ENCODE results near the gene FAM50A. TPM values are rescaled to one million over a fixed set of nuclear protein-coding genes. Genes with fewer than 3 reads are reported as not detected.
"Not testable (repeated sequence)": the region's sequence is repeated elsewhere in the genome, so short reads cannot be mapped to it uniquely, and the experiment has no call there.

Gene FAM50A, protein sequence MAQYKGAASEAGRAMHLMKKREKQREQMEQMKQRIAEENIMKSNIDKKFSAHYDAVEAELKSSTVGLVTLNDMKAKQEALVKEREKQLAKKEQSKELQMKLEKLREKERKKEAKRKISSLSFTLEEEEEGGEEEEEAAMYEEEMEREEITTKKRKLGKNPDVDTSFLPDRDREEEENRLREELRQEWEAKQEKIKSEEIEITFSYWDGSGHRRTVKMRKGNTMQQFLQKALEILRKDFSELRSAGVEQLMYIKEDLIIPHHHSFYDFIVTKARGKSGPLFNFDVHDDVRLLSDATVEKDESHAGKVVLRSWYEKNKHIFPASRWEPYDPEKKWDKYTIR
- total RNA-seq: 10 to 100 TPM; 39.7 to 43.7 TPM

DNA sequence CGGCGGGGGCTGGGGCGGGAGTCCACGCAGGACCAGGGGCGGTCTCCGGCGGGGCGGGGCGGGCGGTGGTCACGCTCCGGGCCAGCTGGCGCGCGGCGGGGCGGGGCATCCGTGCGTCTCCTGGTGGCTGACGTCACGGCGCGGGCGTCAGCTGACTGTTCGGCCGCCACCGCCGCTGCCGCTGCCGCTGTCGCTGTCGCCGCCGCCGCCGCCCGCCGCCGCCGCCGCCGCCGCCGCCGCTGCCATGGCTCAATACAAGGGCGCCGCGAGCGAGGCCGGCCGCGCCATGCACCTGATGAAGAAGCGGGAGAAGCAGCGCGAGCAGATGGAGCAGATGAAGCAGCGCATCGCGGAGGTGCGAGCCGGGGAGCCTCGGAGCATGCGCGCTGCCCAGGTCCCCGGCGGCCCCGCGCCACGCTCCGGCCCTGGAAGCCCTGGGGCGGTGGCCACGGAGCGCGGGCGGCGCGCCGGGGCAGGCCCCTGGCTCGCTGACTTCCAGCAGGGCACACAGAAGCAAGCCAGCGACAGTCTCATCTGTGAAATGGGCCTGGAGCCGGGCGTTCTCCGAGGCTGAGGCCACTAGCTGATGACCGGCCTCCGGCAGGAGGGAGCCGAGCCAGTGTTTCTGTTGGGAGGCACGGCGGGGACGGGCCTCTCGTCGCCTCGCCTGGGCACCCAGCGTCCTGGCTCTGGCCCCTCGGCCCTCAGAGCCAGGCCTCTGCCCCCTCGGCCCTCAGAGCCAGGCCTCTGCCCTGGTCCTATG, at the start of gene FAM50A:
TSS of gene FAM50A (plus strand) at position 150 of the 763 bp plus-strand sequence. CDS start at position 245, 95 bp downstream.
- peak; percentile 65 for DNase-seq
- CTCF ChIA-PET: interaction anchor here (1.1 kb wide), 1 partner anchor 83 kb away, joined by 4 read pairs; no protein-coding TSS in a partner anchor
- H3K4me1 Mint-ChIP-seq (ENCODE audit: low read depth): peaks cover 9% of the 10 kb centered on the region

DNA sequence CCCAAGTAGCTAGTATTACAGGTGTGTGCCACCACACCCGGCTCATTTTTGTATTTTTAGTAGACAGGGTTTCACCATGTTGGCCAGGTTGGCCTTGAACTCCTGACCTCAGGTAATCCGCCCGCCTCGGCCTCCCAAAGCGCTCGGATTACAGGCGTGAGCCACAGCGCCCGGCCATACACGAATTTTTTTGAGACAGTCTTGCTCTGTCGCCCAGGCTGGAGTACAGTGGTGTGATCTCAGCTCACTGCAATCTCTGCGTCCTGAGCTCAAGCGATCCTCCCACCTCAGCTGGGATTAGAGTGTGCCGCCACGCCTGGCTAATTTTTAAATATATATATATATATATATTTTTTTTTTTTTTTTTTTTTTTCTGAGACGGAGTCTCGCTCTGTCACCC, 47.6 kb upstream of the FAM50A start:
- intact Hi-C loops (cut with micrococcal nuclease): loop anchor here (5.0 kb wide), 5 partner anchors 46 to 469 kb away; partner anchors contain the start of genes ARHGAP4, FAM50A, LAGE3 and MECP2
- CTCF ChIA-PET; H3K27me3 Mint-ChIP-seq (ENCODE audit: low read depth); H3K4me3 Mint-ChIP-seq; H3K9me3 Mint-ChIP-seq; DNase-seq: not testable (repeated sequence)
- peaks cover 11% of the 10 kb centered on the region for H3K4me1 Mint-ChIP-seq (ENCODE audit: low read depth)
- H3K36me3 Mint-ChIP-seq (ENCODE audit: low read depth): peaks cover 26% of the 10 kb centered on the region
- peak overlapping the region; percentile 100 for H3K27ac Mint-ChIP-seq

More for the DNA sequence above, at the start of gene FAM50A:
- Mint-ChIP-seq H3K9me3 (no peaks in the 10 kb centered on the region), H3K27ac (peak within 1 kb of the TSS; percentile 30), H3K4me3 (peak within 1 kb of the TSS; percentile 67), H3K36me3 (ENCODE audit: low read depth) (peaks cover 8% of the 10 kb centered on the region), H3K27me3 (ENCODE audit: low read depth) (no peaks in the 10 kb centered on the region)
- intact Hi-C loops (cut with micrococcal nuclease): loop anchor here (5.0 kb wide), 2 partner anchors 33 to 47 kb away; partner anchors contain the start of genes LAGE3 and RPL10

DNA sequence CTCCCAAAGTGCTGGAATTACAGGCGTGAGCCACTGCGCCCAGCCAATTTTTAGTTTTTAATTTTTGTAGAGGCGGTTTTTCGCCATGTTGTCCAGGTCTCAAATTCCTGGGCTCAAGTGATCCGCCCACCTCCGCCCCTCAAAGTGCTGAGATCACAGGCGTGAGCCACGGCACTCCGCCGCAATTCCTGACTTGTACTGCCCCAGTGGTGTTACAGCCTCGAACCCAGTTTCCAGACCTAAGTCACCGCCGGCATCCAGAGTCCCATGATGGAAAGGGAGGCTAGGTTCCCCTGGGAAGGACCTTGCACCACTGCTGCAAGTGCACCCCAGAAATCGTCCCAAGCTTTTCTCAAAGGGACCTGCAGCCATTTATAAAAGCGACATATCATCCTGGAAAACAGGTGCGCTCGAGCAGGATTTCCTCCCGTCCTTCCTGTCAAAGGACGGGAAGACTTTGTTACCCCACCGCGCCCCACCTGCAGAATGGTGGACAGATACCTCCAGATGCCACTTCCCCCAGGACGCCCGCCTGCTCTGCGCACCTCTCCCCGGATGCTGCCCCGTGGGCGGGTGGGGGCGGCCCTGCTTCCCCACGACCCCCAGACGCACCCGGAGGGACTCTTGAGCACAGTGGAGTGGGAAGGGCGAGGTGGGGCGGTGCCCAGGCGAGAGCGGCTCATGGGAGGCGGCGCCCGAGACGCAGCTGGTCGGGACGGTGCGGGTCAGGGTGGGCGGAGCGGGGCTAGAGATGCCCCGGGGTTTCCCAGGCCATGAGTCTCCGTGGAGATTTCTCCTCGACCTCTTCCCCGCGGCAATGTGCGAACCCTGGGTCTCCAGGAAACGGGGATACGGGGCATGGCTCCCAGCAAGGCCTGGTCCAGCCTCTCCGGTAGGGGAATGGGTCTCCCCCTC, 46.7 kb upstream of the FAM50A start:
- intact Hi-C loops (cut with micrococcal nuclease): loop anchor here (5.0 kb wide), 5 partner anchors 45 to 470 kb away; partner anchors contain the start of genes ARHGAP4, FAM50A, LAGE3 and MECP2
- peaks cover 26% of the 10 kb centered on the region for H3K36me3 Mint-ChIP-seq (ENCODE audit: low read depth)
- CTCF ChIA-PET: interaction anchor here (1.8 to 2.8 kb wide), 2 partner anchors 13 to 137 kb away, joined by 5 to 17 read pairs; partner anchors contain the start of gene DNASE1L1
- H3K4me3 Mint-ChIP-seq: peak overlapping the region; percentile 94
- peak; percentile 57 for DNase-seq
- peak overlapping the region; percentile 100 for H3K27ac Mint-ChIP-seq
- H3K4me1 Mint-ChIP-seq (ENCODE audit: low read depth): peaks cover 11% of the 10 kb centered on the region
- H3K27me3 Mint-ChIP-seq (ENCODE audit: low read depth): no peaks in the 10 kb centered on the region
- H3K9me3 Mint-ChIP-seq: no peaks in the 10 kb centered on the region

DNA sequence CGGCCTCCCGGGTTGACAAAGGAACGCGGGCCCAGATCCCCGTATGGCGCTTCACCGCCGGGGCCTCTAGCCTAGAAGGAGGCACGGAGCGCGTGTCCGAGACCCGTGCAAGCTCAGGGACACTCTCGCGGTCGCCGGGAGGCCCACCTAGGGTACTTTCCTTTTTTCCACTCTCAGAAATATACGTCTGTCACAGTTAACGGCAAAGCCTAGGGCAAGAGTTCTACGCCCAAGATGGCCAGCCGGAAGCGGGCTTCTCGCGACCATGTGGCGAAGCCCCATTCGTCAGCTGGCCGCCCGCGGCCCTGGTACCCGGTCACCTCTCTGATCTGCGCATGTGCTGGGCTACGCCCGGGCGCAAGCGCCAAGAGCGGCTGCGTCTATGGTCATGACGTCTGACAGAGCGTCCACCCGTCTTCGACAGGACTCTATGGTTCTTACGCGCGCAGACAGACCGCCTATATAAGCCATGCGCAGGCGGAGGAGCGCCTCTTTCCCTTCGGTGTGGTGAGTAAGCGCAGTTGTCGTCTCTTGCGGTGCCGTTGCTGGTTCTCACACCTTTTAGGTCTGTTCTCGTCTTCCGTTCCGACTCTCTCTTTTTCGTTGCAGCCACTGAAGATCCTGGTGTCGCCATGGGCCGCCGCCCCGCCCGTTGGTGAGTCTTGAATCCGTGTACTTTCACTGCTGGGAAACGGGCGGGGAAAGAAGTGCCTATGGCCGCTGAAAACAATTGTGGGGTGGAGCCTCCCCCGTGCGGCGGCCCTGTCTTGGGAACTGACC, 45.9 kb upstream of the FAM50A start, which contains the start of gene RPL10:
TSS of gene RPL10 (plus strand) at position 490 of the 780 bp plus-strand sequence. CDS start at position 633, 143 bp downstream.
- Mint-ChIP-seq H3K4me3 (peak within 1 kb of the TSS; percentile 94), H3K36me3 (ENCODE audit: low read depth) (peaks cover 26% of the 10 kb centered on the region), H3K27me3 (ENCODE audit: low read depth) (no peaks in the 10 kb centered on the region), H3K27ac (peak within 1 kb of the TSS; percentile 100), H3K9me3 (no peaks in the 10 kb centered on the region), H3K4me1 (ENCODE audit: low read depth) (peaks cover 11% of the 10 kb centered on the region)
- CTCF ChIA-PET: interaction anchor here (1.8 to 2.8 kb wide), 3 partner anchors 12 to 136 kb away, joined by 5 to 17 read pairs (median 8); partner anchors contain the start of genes DNASE1L1 and SLC10A3
- intact Hi-C loops (cut with micrococcal nuclease): loop anchor here (1.0 to 5.0 kb wide), 9 partner anchors 13 to 471 kb away; partner anchors contain the start of genes ARHGAP4, ATP6AP1, FAM50A and LAGE3
- peak; percentile 91 for DNase-seq

DNA sequence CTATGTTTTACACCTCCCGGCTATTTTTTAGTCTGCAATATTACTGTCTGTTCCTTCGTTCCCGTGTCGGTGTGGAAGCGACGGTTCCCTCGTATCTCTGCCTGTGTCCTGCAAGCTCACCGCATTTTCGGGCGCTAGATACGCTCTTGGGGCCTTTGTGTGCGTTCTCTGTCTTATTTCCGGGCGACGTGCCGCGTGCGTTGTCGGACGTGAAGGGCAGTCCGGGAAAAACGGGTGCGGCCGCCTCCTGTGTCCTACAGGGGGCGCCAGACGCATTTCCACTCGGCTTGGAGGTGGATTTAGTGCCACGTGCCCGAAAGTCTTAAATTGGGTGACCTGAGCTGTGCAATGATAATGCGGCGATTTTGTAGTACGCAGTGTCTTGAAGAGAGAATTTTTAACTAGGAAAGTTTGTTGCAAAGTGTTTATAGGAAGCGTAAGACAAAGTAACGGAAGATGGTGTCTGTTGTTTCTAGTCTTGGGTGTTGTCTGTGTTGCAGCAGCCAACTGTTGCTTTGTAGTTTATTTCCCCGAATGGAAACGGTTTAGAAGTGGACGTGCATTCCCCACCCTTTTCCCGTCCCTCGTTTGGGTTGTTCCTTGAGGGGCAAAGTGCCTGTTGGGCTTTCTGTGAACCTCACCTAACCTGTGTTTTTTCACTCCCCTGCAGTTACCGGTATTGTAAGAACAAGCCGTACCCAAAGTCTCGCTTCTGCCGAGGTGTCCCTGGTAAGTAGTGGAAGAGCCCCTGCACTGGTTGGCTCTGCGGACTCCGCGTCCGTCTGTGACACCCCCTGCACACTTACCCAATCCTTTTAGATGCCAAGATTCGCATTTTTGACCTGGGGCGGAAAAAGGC, 45.0 kb upstream of the FAM50A start:
- no peaks in the 10 kb centered on the region for H3K27me3 Mint-ChIP-seq (ENCODE audit: low read depth)
- CTCF ChIA-PET: interaction anchor here (0.6 to 2.8 kb wide), 5 partner anchors 11 to 135 kb away, joined by 4 to 17 read pairs (median 7); partner anchors contain the start of genes ATP6AP1, DNASE1L1 and SLC10A3
- peak; percentile 90 for DNase-seq
- peaks cover 11% of the 10 kb centered on the region for H3K4me1 Mint-ChIP-seq (ENCODE audit: low read depth)
- H3K9me3 Mint-ChIP-seq: no peaks in the 10 kb centered on the region
- intact Hi-C loops (cut with micrococcal nuclease): loop anchor here (1.0 to 5.0 kb wide), 9 partner anchors 12 to 472 kb away; partner anchors contain the start of genes ARHGAP4, ATP6AP1, FAM50A and LAGE3
- H3K27ac Mint-ChIP-seq: peak overlapping the region; percentile 100
- peak overlapping the region; percentile 94 for H3K4me3 Mint-ChIP-seq
- peaks cover 26% of the 10 kb centered on the region for H3K36me3 Mint-ChIP-seq (ENCODE audit: low read depth)

DNA sequence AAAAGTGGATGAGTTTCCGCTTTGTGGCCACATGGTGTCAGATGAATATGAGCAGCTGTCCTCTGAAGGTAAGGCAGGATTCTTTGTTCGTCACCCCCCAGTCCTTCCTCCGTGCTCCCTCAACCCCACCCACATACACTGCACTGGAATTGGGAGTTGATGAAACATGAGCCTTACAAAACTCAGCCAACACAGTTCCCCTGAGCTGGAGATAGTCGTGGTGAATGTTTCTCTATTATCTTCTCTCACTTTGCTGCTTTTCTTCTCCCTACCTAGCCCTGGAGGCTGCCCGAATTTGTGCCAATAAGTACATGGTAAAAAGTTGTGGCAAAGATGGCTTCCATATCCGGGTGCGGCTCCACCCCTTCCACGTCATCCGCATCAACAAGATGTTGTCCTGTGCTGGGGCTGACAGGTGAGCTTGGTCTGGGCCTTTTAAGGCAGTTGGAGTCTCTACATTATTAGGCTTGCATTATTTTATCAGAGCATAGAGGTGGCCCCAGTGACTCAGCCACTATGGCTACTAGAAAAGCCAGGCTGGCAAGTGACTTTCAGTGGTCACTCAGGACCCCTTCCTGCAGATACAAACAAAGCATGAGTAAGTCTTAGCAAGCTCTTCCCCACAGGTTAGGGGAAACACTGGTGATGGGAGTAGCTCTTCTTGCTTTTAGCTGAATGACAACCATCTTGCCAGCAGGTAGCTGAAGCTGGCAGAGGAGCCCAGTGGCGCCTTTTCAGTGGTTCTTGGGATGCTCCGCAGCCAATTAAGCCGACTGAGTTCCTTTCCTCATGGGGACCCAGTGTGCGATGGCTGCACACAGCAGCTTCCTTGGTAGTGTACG, 44.2 kb upstream of the FAM50A start:
- H3K36me3 Mint-ChIP-seq (ENCODE audit: low read depth): peaks cover 26% of the 10 kb centered on the region
- intact Hi-C loops (cut with micrococcal nuclease): loop anchor here (5.0 kb wide), 5 partner anchors 43 to 472 kb away; partner anchors contain the start of genes ARHGAP4, FAM50A, LAGE3 and MECP2
- H3K9me3 Mint-ChIP-seq: no peaks in the 10 kb centered on the region
- H3K4me3 Mint-ChIP-seq: peak overlapping the region; percentile 94
- H3K27me3 Mint-ChIP-seq (ENCODE audit: low read depth): no peaks in the 10 kb centered on the region
- H3K4me1 Mint-ChIP-seq (ENCODE audit: low read depth): peaks cover 11% of the 10 kb centered on the region
- CTCF ChIA-PET: interaction anchor here (1.1 to 2.8 kb wide), 4 partner anchors 10 to 143 kb away, joined by 3 to 17 read pairs (median 8); partner anchors contain the start of genes DNASE1L1 and SLC10A3
- peak; percentile 38 for DNase-seq
- H3K27ac Mint-ChIP-seq: peak overlapping the region; percentile 100

DNA sequence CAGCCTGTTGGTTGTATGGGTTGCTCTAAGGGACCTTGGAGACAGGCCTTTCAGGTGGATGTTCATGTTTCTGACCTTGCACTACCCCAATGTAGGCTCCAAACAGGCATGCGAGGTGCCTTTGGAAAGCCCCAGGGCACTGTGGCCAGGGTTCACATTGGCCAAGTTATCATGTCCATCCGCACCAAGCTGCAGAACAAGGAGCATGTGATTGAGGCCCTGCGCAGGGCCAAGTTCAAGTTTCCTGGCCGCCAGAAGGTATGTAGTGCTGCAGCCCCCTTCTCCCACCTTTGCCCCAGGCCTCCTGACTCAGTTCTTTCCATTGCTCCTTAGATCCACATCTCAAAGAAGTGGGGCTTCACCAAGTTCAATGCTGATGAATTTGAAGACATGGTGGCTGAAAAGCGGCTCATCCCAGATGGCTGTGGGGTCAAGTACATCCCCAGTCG, 43.5 kb upstream of the FAM50A start:
- H3K36me3 Mint-ChIP-seq (ENCODE audit: low read depth): peaks cover 26% of the 10 kb centered on the region
- H3K27me3 Mint-ChIP-seq (ENCODE audit: low read depth); intact Hi-C loops (cut with micrococcal nuclease); DNase-seq; H3K9me3 Mint-ChIP-seq: not testable (repeated sequence)
- CTCF ChIA-PET: interaction anchor here (1.1 to 2.8 kb wide), 3 partner anchors 9 to 142 kb away, joined by 3 to 17 read pairs (median 7); partner anchors contain the start of gene DNASE1L1
- H3K27ac Mint-ChIP-seq: peak overlapping the region; percentile 100
- peaks cover 11% of the 10 kb centered on the region for H3K4me1 Mint-ChIP-seq (ENCODE audit: low read depth)
- peak overlapping the region; percentile 94 for H3K4me3 Mint-ChIP-seq

DNA sequence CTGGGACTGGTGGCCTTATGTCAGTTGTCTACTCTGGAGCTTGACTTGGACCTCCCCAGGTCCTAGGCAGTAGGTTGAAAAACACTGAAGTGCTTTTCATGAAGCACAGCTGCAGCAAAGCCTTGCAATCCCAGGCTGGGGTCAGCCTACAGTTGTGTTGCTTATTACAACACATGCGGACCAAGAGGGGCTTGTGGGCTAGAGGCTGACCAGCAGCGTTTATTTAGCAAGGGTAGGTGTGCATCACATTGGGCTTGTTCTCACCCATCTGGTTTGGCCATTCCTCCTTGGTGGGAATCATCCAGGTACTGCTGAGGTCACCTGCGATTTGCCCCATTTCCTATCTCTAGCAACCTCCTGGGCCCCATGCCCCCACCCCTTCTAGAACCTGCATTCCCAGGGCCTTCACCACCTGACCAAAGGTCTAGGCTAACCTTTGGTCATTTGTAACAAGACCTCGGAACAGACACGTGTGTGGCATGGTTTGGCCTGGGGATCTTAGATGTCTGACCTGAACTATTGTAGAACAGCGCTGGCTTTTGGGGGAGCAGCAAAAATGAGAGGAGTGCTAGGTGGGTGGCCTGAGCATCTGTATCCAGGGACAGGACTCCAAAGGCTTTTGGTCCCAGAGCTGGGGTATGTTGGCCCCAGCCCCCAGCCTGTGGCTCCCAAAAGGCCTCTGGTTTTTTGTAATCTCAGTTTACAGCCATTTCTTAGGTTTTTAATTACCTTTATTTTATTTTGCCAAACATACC, 42.7 kb upstream of the FAM50A start:
- no peak for DNase-seq
- CTCF ChIA-PET: interaction anchor here (1.1 kb wide), 1 partner anchor 141 kb away, joined by 3 read pairs; no protein-coding TSS in a partner anchor
- intact Hi-C loops (cut with micrococcal nuclease): no loop called here
- Mint-ChIP-seq H3K4me3 (no peak overlapping the region), H3K9me3 (no peaks in the 10 kb centered on the region), H3K27ac (peak overlapping the region; percentile 46), H3K27me3 (ENCODE audit: low read depth) (no peaks in the 10 kb centered on the region), H3K36me3 (ENCODE audit: low read depth) (peaks cover 26% of the 10 kb centered on the region), H3K4me1 (ENCODE audit: low read depth) (peaks cover 11% of the 10 kb centered on the region)
